NCI-H2081 treated with DMSO at 0.1 percent for 48 hours (cell line): ENCODE measurements around the gene FOXE1.

Experiments
- DNase-seq: peaks from one replicate; lab custom pipeline; 2025; lab: John Stamatoyannopoulos, UW

FOXE1 gene

GRCh38 chr9:97853056-97853843, at the start of gene FOXE1:
TSS of gene FOXE1 (plus strand) at chr9:97853226. CDS start at chr9:97853915, 689 bp downstream.
- DNase-seq = no peak

- no peak for DNase-seq
Observed at GRCh38 chr9:97804059-97804365, 49.0 kb upstream of the FOXE1 start.

DNA sequence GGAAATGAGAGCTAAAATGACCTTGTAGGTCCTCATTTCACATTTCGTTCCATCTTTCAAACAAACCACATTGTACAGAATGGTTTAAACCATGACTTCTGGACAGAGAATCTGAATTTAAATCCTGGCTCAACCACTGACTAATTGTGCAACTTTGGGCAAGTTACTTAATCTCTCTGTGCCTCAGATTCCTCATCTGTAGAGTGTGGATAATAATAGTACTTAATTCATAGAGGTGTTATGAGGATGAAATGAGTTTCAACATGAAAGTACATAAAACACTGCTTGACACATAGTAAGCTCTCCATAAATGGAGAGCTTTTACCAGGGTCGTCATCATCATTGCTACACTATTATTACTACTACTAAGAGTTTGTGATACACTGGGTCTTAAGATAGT, 46.3 kb upstream of the FOXE1 start:
- DNase-seq = no peak

DNA sequence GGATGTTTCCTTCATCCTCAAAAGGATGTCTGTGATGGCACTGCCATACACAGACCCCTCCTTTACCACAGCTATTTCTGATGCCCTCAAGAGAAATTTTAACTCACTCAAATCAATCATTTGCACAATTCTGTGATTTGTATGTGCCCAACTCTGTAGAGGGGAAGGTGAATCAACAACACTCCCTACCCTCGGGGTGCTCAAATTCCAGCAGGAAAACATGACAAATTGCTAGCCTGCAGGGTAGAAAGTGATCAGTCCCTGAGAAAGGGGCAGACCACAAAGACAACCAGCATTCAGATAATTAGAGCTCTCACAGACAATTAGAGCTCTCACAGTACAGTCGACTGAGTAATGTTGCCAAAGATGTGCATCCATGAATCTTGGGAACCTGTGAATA, 45.3 kb upstream of the FOXE1 start:
- peak; percentile 10 for DNase-seq

GRCh38 chr9:97808415-97808814, 44.6 kb upstream of the FOXE1 start:
- no peak for DNase-seq

GRCh38 chr9:97808972-97809371, 44.1 kb upstream of the FOXE1 start:
- DNase-seq = no peak

GRCh38 chr9:97809666-97810344, 43.2 kb upstream of the FOXE1 start:
- peak; percentile 24 for DNase-seq

DNA sequence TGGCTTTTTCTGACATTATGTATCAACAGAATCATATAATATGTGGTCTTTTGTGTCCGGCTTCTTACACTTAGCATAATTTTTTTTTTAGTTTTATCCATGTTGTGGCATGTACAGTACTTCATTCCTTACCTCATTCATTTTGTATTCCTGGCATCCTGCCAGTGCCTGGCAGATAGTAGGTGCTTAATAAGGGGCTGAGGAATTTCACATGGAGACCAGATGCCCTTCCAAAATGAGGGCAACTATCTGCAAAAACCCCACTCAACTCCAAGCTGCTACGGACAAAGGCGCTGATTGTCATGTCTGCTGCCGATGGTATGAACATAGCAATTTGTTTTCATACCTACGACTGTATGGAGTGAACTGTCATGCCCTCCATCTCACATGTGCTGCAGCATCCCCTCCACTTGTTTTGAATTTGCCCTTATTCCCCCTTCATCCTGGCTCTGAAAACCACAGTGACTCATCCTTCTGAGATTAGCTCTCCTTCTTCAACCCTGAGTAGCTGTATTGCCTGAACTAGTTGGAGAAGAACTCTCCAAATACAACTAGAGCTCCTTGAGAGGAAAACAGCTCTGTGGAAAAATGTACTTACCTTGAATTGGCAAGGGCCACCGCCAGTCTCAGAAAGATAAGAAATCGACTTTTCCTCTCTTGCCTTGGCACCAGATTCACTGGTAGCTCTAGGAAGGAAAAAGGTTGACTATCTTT, 41.3 kb upstream of the FOXE1 start:
- DNase-seq = no peak

DNA sequence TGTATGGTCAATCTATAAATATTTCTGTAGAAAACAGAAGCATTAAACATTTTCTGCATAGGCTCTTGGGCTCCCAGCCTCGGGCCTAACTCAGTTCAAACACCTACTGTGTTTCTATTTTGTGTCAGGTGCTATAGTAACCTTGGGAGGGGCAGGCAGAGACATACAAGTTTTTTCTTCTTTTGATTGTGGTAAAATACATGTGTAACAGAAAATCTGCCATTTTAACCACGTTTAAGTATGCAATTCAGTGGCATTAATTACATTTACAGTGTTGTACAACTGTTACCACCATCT, 40.8 kb upstream of the FOXE1 start:
- DNase-seq = no peak

GRCh38 chr9:97813072-97813471, 40.0 kb upstream of the FOXE1 start:
- DNase-seq = no peak

- no peak for DNase-seq
Observed at GRCh38 chr9:97819735-97820134, 33.3 kb upstream of the FOXE1 start.

- DNase-seq = no peak
Observed at GRCh38 chr9:97820373-97820772, 32.7 kb upstream of the FOXE1 start.

DNA sequence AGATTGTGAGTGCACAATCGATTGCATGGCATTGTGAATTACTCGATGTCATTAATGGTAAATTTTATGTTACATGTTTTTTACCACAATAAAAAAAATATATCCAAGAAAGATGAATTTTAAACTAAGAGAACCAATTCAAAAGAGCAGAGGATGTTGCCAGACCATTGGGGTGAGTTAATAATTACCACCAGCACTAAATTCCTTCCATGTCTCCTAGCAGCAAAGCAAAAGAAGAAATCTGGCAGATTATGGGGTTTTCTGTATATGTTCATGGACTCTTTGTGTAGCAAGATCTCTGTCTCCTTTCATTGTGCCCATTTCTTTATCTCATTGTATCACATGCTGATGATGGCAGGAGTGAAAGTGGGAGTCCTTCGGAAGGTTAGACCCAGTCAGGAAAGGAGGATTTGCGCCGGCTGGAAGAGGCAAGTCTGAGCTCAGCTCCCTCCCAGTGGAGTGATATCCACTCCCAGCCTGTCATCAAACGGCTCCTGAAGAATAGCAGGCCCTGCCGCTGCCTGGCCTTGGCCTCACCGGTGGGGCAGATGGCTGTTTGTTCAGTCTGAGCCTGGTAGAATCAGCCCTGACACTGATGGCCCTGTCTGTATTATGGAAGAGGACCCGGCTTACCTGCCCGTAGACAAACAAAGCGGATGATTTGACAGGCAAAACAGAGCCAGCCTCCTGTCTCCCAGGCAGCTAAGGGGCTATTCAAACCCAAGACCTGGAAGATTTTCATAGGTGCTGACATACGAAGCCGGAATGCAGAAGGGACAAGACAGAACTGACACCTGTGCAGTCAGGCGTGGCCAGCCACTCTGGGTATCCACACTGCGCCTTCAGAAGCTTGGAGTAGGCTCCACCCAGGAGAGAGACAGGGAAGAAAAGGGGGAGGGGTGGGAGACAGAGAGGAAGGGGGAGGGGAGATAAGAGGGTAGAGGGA, 21.9 kb upstream of the FOXE1 start:
- DNase-seq = no peak

DNA sequence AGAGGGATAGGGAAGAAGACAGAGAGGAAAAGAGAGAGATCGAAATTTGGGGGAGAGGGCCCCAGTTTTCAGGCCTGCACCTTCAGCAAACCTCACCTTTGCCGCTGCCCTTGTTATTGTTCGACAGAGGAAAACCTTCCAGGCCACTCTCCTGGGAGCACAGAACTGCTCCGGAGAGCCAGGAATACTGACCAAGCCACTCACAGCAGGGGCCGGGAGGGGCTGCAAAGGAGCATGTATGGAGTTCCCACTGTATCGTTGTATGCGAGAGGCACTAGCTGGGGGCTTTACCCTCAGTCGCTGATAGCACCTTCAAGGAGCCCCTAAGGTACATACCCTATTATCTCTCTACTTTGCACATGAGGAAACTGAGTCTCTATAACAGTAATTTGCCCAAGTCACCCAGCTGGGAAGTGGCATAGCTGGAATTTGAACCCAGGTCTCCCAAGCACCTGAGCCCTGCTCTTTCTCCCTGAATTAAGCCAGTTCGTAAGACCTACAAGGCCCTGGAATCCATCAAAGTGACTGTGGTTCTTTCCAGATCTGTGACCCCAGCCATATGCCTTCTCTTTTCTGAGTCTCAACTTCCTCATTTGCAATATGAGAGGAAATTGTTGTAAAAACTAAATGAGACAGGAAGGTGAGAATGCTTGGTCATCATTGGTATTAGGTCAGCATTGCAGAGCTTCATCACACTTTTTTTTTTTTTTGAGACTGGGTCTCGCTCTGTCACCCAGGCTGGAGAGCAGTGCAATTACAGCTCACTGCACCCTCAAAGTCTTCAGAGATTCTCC, 21.0 kb upstream of the FOXE1 start:
- no peak for DNase-seq

- no peak for DNase-seq
Observed at GRCh38 chr9:97840521-97840920, 12.5 kb upstream of the FOXE1 start.

DNA sequence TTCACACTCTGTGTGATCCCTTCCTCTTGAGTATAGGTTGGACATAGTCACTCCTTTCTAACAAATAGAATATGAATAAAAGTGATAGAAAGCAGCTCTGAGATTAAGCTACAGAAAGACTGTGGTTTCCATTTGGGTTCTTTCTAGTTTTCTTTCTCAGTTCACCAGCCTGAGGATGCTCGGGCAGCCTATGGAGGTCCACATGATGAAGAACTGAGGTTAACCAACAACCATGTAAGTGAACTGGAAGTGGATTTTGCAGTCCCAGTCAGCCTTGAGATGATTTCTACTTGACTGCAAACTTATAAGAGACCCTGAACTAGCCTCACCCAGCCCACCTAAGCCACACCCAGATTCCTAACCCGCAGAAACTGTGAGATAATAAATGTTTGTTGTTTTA, 10.1 kb upstream of the FOXE1 start:
- DNase-seq = no peak

- DNase-seq = no peak
Observed at GRCh38 chr9:97845130-97845529, 7.9 kb upstream of the FOXE1 start.

DNA sequence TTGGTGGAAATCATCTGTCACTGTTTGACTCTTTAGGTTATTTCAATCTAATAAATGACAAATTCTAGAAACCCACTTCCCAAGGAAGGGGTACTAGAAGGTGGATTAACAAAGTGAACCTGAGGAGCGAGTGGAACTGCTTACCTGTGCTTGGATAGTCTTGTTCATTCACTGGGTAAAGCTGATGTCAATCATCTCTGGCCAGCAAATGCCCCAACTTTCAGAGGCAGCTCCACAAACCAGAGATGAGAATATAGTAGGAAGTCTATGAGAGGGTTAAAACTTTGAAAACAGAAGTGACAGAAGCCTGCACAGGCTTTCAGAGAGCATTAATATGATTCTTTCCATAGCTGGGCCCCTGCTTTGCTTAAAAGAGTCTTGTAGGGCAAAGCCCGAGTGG, 7.3 kb upstream of the FOXE1 start:
- DNase-seq = no peak

DNA sequence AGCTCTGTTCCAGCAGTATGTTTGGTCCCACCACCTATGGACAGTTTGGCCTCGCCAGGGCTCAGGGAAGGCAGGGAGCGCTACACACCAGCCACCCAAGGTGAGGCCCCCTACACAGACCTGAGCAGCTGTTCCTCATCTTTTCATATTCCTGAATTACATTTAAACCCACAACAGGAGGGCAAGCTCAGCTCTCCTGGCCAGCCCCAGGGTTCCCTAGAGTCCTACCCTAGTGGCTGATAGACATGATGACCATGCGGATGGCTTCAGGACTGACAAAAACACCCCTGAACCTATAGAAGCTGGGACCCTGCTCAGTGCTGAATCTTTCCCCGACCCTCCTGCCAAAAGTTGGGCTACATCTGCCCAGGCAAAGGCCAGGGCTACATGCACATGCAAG, 6.7 kb upstream of the FOXE1 start:
- no peak for DNase-seq

- no peak for DNase-seq
Observed at GRCh38 chr9:97847474-97848214, 5.4 kb upstream of the FOXE1 start.

GRCh38 chr9:97848215-97848479, 4.9 kb upstream of the FOXE1 start:
- DNase-seq = no peak
